Kidney (tissue), 14 donors: ENCODE measurements around the gene GPX1. TPM values are rescaled to one million over a fixed set of nuclear protein-coding genes. Genes with fewer than 3 reads are reported as not detected.

Experiments
- DNase-seq, 5 donors: peaks; one replicate each; pipeline ENCODE4 v3.0.0-alpha.2; 2013 to 2020
- FAIRE-seq: peaks from 2 replicates; lab custom pipeline; 2012; peaks lifted over from hg19 to GRCh38; lab: Jason Lieb, UNC
- H3K27ac ChIP-seq, 2 donors: one replicate each; pipeline ENCODE4 v1.7.0; 2013; ENCODE audit warnings: low read depth in 2 of 2, low read length in 2 of 2, inconsistent platforms in 1 of 2
- H3K27me3 ChIP-seq: one replicate; pipeline ENCODE4 v1.7.1; 2013; ENCODE audit warnings: low read length, inconsistent platforms; ENCODE audit not compliant: control insufficient read depth, insufficient read depth
- H3K36me3 ChIP-seq, 3 donors: one replicate each; pipeline versions ENCODE4 v1.7.0 to v1.7.1; 2013; ENCODE audit warnings: low read length in 3 of 3, control low read depth in 1 of 3, inconsistent platforms in 1 of 3; ENCODE audit not compliant: insufficient read depth in 3 of 3, control insufficient read depth in 2 of 3
- H3K4me1 ChIP-seq, 3 donors: one replicate each; pipeline versions ENCODE4 v1.7.0 to v1.7.1; 2013; ENCODE audit warnings: low read length in 3 of 3, inconsistent platforms in 1 of 3, low read depth in 1 of 3; ENCODE audit not compliant: control insufficient read depth in 2 of 3, insufficient read depth in 2 of 3
- H3K4me3 ChIP-seq, 3 donors: one replicate each; pipeline versions ENCODE4 v1.7.0 to v1.8.1; 2013; ENCODE audit warnings: low read length in 3 of 3, control low read depth in 1 of 3, inconsistent platforms in 1 of 3
- H3K9ac ChIP-seq, 3 donors: one replicate each; pipeline versions ENCODE4 v1.7.0 to v1.7.1; 2013; ENCODE audit warnings: low read length in 3 of 3, control low read depth in 1 of 3, inconsistent platforms in 1 of 3
- H3K9me3 ChIP-seq, 3 donors: one replicate each; pipeline versions ENCODE4 v1.7.0 to v1.7.1; 2013; ENCODE audit warnings: low read length in 3 of 3, control low read depth in 1 of 3, inconsistent platforms in 1 of 3; ENCODE audit not compliant: control insufficient read depth in 2 of 3, insufficient read depth in 1 of 3
- CTCF ChIP-seq: IDR thresholded peaks from 3 replicates; pipeline ENCODE4 v1.5.1; 2012; ENCODE audit warnings: mild to moderate bottlenecking, moderate library complexity, borderline replicate concordance; ENCODE audit not compliant: insufficient read depth; ENCODE audit errors: extremely low read depth
- intact Hi-C: fragments of 100-400 bp; cut with DNase I; formaldehyde crosslinking; loops from one replicate; pipeline ENCODE4 v1.11.1; 2022
- polyA plus RNA-seq: library from polyadenylated mRNA; stranded (reverse); fragments of 350-450 nt; fragmentation: Illumina TruSeq; extraction: RNeasy Lipid Tissue Mini Kit (QIAGEN cat#74804); gene quantifications from one replicate; pipeline ENCODE4 v1.2.3, GENCODE V29; 2014; ENCODE audit warnings: low read depth, low replicate concordance; ENCODE audit not compliant: insufficient read depth
- total RNA-seq: library from RNA; stranded (reverse); fragmentation: NEBNext Ultra II Directional; extraction: Animal tissue kit (Norgen Biotek cat#: 25700); gene quantifications from one replicate; pipeline ENCODE4 v1.2.1, GENCODE V29; 2021
- donor health status: control.
- donor health status: control.
- donor health status: control.
- donor health status: control.
- donor health status: control.
- donor health status: DM: yes; HTN: yes; CAD: no.
- donor health status: Normal renal cell carcinoma (clear cell type).

The GPX1 gene
- total and polyA plus RNA-seq, 2 donors from 2014 or later = 375 to 454 TPM

GRCh38 chr3:49385617-49386016, 27.5 kb upstream of the GPX1 start:
- no peaks in the 10 kb centered on the region for H3K36me3 ChIP-seq
- H3K9ac ChIP-seq = no peak overlapping the region
- no peak overlapping the region for H3K4me3 ChIP-seq
- FAIRE-seq (no peak), DNase-seq (no peak)
- intact Hi-C loops = no loop called here
- H3K27ac ChIP-seq = no peak overlapping the region
- TF ChIP-seq CTCF = no peak
- H3K9me3 ChIP-seq = no peaks in the 10 kb centered on the region
- peaks cover 0 to 4% (median 2%) of the 10 kb centered on the region in 3 donors for H3K4me1 ChIP-seq
- no peaks in the 10 kb centered on the region for H3K27me3 ChIP-seq

- Histone ChIP-seq H3K9me3 (no peaks in the 10 kb centered on the region), H3K4me1 (peaks cover 0 to 4% (median 2%) of the 10 kb centered on the region in 3 donors), H3K9ac (no peak overlapping the region), H3K27me3 (no peaks in the 10 kb centered on the region), H3K27ac (no peak overlapping the region), H3K4me3 (no peak overlapping the region), H3K36me3 (no peaks in the 10 kb centered on the region)
- TF ChIP-seq CTCF = no peak
- FAIRE-seq = no peak
- DNase-seq = no peak
- intact Hi-C loops = no loop called here
These were observed 25.2 kb upstream of the GPX1 start for GRCh38 chr3:49383387-49383786.

- Histone ChIP-seq H3K9me3 (no peaks in the 10 kb centered on the region), H3K4me1 (no peaks in the 10 kb centered on the region), H3K27me3 (no peaks in the 10 kb centered on the region), H3K36me3 (peaks cover 3 to 5% (median 5%) of the 10 kb centered on the region in 3 donors), H3K27ac (no peak overlapping the region), H3K9ac (no peak overlapping the region), H3K4me3 (no peak overlapping the region)
- DNase-seq (peak in 1 of 5 donors; percentile 66), FAIRE-seq (no peak)
- TF ChIP-seq CTCF = no peak
- intact Hi-C loops = no loop called here
These were observed 20.2 kb upstream of the GPX1 start for GRCh38 chr3:49378249-49378895.
